Stimulated activated memory B cell treated with anti-CD40 and anti-IgM and Interleukin-4, amounts not matched to agents 10 μg/mL and 1 μg/mL and 100 μg/mL, for 72 hours (primary cell): ENCODE data around the gene ICOSLG.
"Not testable (repeated sequence)": the region's sequence is repeated elsewhere in the genome, so short reads cannot be mapped to it uniquely, and the experiment has no call there.

Source experiments
- ATAC-seq: fragments of 150-1000 bp; cut with Tn5 transposase; 2 replicates; pipeline ENCODE4 v1.10.0; 2021
- H3K27ac Mint-ChIP-seq: one replicate; pipeline ENCODE4 v1.8.0; 2022; ENCODE audit warnings: mild to moderate bottlenecking, mixed read lengths
- H3K27me3 Mint-ChIP-seq: one replicate; pipeline ENCODE4 v1.8.0; 2022; ENCODE audit warnings: mixed read lengths
- H3K36me3 Mint-ChIP-seq: one replicate; pipeline ENCODE4 v1.8.0; 2022; ENCODE audit warnings: mixed read lengths
- H3K4me1 Mint-ChIP-seq: one replicate; pipeline ENCODE4 v1.8.0; 2022; ENCODE audit warnings: mixed read lengths
- H3K4me3 Mint-ChIP-seq: one replicate; pipeline ENCODE4 v1.8.0; 2022; ENCODE audit warnings: mild to moderate bottlenecking, moderate library complexity, mixed read lengths
- H3K9me3 Mint-ChIP-seq: one replicate; pipeline ENCODE4 v1.8.0; 2022; ENCODE audit warnings: mixed read lengths

The ICOSLG gene

GRCh38 chr21:44211574-44211973 lies 29.2 kb downstream of the ICOSLG start:
- ATAC-seq, H3K9me3 Mint-ChIP-seq, H3K4me1 Mint-ChIP-seq, H3K27me3 Mint-ChIP-seq, H3K36me3 Mint-ChIP-seq, H3K4me3 Mint-ChIP-seq, H3K27ac Mint-ChIP-seq: not testable (repeated sequence)

DNA sequence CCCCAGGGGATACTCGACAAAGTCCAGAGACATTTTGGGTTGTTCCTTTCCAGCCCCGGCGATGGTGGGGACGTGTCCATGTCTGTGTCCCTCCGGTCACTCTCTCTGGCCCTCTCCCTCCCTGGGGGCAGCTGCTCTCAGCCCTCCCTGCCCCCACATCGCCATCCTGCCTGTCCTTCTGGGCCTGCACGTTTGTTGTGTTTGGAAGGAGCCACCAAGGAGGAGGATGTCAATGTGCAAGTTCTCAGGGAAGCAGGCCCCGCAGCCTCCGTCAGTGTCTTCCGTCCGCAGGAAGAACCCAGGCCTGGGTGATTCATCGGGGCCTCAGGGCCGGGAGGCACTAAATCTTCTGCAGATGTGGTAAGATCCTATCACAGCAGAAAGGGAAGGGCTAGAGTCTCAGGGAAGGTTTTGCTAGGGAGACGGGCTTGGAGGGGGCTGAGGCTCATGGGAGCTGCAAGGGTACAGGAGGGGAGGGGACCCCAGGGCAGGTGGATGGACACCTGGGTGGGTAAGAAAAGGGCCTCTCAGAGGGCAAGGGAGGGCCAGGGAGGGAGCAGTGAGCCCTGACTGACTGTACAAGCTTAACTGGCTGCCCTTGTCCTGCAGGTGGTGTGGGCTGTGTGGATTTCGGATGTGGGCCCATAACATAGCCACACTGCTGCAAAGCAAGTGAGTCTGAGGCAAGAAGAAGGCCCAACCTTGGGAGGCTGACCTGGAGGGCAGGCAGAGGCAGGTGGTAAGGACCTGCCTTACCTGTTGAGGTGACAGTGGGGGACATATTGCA lies 32.7 kb downstream of the ICOSLG start:
- H3K36me3 Mint-ChIP-seq, H3K9me3 Mint-ChIP-seq, H3K4me3 Mint-ChIP-seq, ATAC-seq, H3K4me1 Mint-ChIP-seq, H3K27ac Mint-ChIP-seq, H3K27me3 Mint-ChIP-seq: not testable (repeated sequence)

- ATAC-seq = peak; percentile 94
- not testable (repeated sequence) for H3K27ac Mint-ChIP-seq, H3K27me3 Mint-ChIP-seq, H3K4me1 Mint-ChIP-seq, H3K4me3 Mint-ChIP-seq, H3K36me3 Mint-ChIP-seq, H3K9me3 Mint-ChIP-seq
These were observed 33.8 kb downstream of the ICOSLG start for GRCh38 chr21:44206698-44207676.

GRCh38 chr21:44206187-44206586 lies 34.6 kb downstream of the ICOSLG start:
- not testable (repeated sequence) for H3K9me3 Mint-ChIP-seq, ATAC-seq, H3K4me1 Mint-ChIP-seq, H3K4me3 Mint-ChIP-seq, H3K27me3 Mint-ChIP-seq, H3K27ac Mint-ChIP-seq, H3K36me3 Mint-ChIP-seq

DNA sequence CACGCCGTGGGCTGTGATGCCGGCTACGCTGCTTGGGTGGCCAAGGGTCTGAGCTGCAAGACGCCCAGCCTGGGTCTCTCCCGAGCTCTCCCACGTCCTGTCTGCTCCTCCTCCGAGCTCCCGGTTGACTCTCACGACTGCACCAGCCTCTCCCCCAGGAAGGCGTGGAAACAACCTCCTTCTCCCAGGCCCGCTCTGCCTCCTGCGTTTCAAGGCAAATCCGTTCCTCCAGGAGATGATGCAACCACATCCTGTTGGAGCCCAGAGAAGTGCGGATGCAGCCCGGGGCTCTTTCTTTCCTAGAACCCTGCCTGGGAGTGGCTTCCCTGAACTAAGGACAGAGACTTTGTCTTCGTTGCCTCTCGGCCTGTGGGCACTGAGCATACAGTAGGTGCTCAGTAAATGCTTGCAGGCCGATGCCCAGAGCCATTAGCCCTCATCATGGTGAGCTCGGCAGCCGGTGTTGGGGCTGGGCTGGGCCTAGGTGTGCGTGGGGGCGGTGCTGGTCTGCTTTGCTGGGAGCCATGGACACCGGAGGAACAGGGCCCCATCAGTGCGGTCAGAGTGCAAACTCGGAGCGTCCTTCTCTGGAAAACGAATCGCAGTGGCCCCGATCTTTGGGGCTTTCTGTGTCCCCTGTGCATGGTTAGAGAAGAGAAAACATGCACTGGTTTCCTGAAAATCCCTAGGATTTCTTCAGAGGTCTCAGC lies 38.0 kb downstream of the ICOSLG start:
- H3K27me3 Mint-ChIP-seq, H3K4me1 Mint-ChIP-seq, H3K9me3 Mint-ChIP-seq, H3K27ac Mint-ChIP-seq, ATAC-seq, H3K4me3 Mint-ChIP-seq, H3K36me3 Mint-ChIP-seq: not testable (repeated sequence)

DNA sequence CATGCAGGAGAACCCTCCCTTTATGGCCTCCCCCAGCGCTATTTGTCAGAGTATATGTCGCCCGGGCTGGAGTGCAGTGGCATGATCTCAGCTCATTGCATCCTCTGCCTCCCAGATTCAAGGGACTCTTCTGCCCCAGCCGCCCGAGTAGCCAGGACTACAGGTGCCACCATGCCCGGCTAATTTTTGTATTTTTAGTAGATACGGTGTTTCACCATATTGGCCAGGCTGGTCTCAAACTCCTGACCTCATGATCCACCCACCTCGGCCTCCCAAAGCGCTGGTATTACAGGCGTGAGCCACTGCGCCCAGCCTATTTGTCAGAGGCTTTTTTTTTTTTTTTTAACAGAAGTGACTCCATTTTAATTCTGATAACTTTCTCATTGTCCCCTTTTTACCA lies 40.7 kb downstream of the ICOSLG start:
- not testable (repeated sequence) for ATAC-seq, H3K9me3 Mint-ChIP-seq, H3K27me3 Mint-ChIP-seq, H3K27ac Mint-ChIP-seq, H3K4me1 Mint-ChIP-seq, H3K4me3 Mint-ChIP-seq, H3K36me3 Mint-ChIP-seq

DNA sequence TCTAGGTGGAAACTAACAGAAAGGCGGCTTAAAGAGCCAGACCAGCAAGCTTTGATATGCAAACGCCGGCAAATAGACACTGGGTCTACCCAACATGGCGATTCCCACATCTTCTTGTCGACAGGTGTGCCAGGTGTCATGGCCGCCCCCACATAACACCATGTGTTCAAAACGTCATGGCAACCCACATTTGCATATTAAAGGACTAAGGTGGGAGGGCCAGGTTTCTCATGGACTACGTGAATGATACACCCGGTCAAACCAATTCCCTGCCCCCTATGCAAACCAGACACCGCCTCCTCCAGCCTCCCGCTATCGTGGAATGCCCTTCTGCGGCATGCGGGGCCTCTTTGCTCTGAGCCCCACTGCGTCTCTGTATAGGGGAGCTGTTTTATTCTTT lies 41.3 kb downstream of the ICOSLG start:
- Mint-ChIP-seq H3K27me3 (no peaks in the 10 kb centered on the region), H3K27ac (no peak overlapping the region), H3K36me3 (no peaks in the 10 kb centered on the region), H3K4me1 (peaks cover 5% of the 10 kb centered on the region), H3K9me3 (no peaks in the 10 kb centered on the region), H3K4me3 (no peak overlapping the region)
- no peak for ATAC-seq

GRCh38 chr21:44197156-44197516 lies 43.6 kb downstream of the ICOSLG start:
- not testable (repeated sequence) for H3K4me1 Mint-ChIP-seq, H3K36me3 Mint-ChIP-seq, H3K4me3 Mint-ChIP-seq, H3K27ac Mint-ChIP-seq, H3K27me3 Mint-ChIP-seq, ATAC-seq, H3K9me3 Mint-ChIP-seq

- H3K36me3 Mint-ChIP-seq, H3K27me3 Mint-ChIP-seq, H3K9me3 Mint-ChIP-seq, H3K4me1 Mint-ChIP-seq, H3K4me3 Mint-ChIP-seq: not testable (repeated sequence)
- ATAC-seq = peak; percentile 98
- H3K27ac Mint-ChIP-seq = peak overlapping the region; percentile 74
These were observed 44.3 kb downstream of the ICOSLG start for GRCh38 chr21:44196212-44197155.

DNA sequence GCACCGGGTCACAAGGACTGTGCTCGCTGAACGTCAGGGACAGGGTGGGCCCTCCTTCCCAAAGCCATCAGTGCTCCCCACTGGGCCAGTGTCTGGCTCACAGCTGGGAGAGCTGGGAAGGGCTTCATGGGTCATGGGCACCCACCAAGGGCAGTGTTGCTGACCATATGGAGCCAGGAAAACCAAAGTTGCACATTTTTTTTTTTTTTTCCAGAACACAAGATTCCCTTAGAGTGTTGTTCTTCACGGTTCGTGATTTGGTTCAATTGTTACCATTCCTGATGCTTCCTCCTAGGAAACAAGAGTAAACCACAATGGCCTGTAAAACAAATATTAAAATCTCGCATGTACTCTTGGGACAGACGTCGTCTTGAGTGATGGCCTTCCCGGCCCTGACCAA lies 45.9 kb downstream of the ICOSLG start:
- not testable (repeated sequence) for H3K4me3 Mint-ChIP-seq, H3K36me3 Mint-ChIP-seq, H3K27ac Mint-ChIP-seq, H3K4me1 Mint-ChIP-seq, ATAC-seq, H3K27me3 Mint-ChIP-seq, H3K9me3 Mint-ChIP-seq

GRCh38 chr21:44194451-44194850 lies 46.3 kb downstream of the ICOSLG start:
- ATAC-seq, H3K27ac Mint-ChIP-seq, H3K36me3 Mint-ChIP-seq, H3K27me3 Mint-ChIP-seq, H3K4me3 Mint-ChIP-seq, H3K9me3 Mint-ChIP-seq, H3K4me1 Mint-ChIP-seq: not testable (repeated sequence)

GRCh38 chr21:44193108-44193507 lies 47.6 kb downstream of the ICOSLG start:
- H3K36me3 Mint-ChIP-seq, H3K4me1 Mint-ChIP-seq, H3K4me3 Mint-ChIP-seq: not testable (repeated sequence)

DNA sequence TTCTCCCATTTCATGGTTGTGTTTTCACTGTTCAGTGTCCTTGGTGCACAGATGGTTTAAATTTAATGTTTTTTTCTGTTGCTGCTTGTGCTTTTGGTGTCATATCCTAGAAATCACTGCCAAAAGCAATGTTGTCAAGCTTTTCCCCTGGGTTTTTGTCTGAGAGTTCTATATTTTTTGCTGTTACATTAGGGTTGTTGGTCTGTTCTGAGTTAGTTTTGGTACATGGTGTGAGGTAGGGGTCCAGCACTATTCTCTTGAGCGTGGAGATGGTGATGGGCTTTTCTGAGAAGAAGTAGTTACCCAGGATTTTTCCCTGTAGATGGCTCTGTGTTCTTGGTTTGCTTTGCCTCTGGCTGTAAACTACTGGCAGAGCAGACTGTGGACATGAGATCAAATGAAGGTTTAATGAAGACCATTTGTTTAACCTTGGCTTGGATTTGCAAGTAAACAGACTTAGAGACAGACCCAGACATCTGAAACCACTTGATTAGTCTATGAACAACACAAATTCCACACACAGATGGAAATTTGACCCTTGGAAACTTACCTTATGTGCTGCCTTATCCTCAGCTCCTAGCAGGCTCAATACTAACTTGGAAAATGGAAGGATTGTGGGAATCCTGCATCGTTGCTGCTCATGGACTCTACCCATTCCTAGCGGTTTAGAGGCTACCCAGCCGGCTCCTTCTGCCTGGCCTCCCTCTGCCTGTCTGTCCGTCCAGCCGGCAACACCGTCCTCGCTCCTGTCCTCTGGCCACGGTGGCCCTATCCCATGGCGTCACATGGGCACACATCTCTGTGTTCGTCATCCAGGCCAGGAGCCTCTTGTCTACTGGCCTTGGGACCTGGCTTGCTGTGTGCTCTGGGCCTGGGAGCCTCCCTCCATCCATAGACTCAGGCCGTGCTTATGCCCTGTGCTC lies 50.1 kb downstream of the ICOSLG start:
- H3K27me3 Mint-ChIP-seq, H3K27ac Mint-ChIP-seq, H3K4me1 Mint-ChIP-seq, H3K36me3 Mint-ChIP-seq, ATAC-seq, H3K4me3 Mint-ChIP-seq, H3K9me3 Mint-ChIP-seq: not testable (repeated sequence)

More at GRCh38 chr21:44193108-44193507, 47.6 kb downstream of the ICOSLG start:
- not testable (repeated sequence) for H3K9me3 Mint-ChIP-seq, H3K27me3 Mint-ChIP-seq, ATAC-seq, H3K27ac Mint-ChIP-seq

DNA sequence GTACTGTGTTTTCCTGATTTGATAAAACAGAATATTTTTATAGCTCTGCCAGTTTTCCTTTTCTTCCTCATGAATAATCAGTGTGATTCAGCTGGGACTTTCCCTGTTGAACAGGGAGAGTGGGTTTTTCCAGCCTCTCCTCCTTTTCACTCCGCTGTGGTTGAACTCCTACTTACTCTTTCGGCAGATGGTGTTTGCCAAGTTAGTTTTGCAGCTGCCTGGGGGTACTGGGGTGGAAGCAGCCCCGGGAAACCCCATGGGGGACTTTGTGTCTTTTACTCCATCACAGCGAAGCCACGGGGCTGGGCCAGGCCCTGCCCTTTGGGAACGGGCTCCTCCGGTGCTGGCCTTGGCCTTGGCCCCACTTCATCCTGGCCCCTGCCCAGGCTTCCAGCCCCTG lies 55.9 kb downstream of the ICOSLG start:
- H3K9me3 Mint-ChIP-seq, H3K4me3 Mint-ChIP-seq, H3K27me3 Mint-ChIP-seq, ATAC-seq, H3K27ac Mint-ChIP-seq, H3K4me1 Mint-ChIP-seq, H3K36me3 Mint-ChIP-seq: not testable (repeated sequence)
